Endothelial cell of umbilical vein (primary cell): ENCODE data around the gene PIK3R1. TPM values are rescaled to one million over a fixed set of nuclear protein-coding genes. Genes with fewer than 3 reads are reported as not detected.

Source experiments
- BruUV-seq: library from RNA; stranded (reverse); fragments of 400-500 nt; replicated peaks from 2 replicates; lab custom pipeline; 2021; lab: Mats Ljungman, UMichigan
- CTCF ChIA-PET: fragments of 300-600, 350-600 bp; sonication (Branson Sonifier 250); formaldehyde crosslinking; loops from one replicate; lab custom pipeline; 2021; ENCODE audit warnings: antibody characterized with exemption, inconsistent platforms; lab: Charles Lee
- POLR2A ChIA-PET: fragments of 300-600, 350-600 bp; sonication (Branson Sonifier 250); formaldehyde crosslinking; loops from one replicate; lab custom pipeline; 2021; ENCODE audit warnings: antibody characterized with exemption, inconsistent platforms; lab: Charles Lee
- DNase-seq: peaks from one replicate; pipeline ENCODE4 v3.0.0-alpha.2; 2011; ENCODE audit warnings: low read depth, low spot score
- FAIRE-seq: peaks from 2 replicates; lab custom pipeline; 2011; peaks lifted over from hg19 to GRCh38; lab: Jason Lieb, UNC
- H2AFZ ChIP-seq: 2 replicates; pipeline ENCODE4 v1.6.0; 2012; ENCODE audit warnings: low read depth, low read length, control low read depth, inconsistent platforms
- H3K27ac ChIP-seq: 2 replicates; pipeline ENCODE4 v1.5.1; 2011; ENCODE audit warnings: low read depth, mild to moderate bottlenecking, control low read depth, low read length, moderate library complexity; ENCODE audit not compliant: insufficient read depth
- H3K27me3 ChIP-seq, 2 experiments: 2 replicates each; pipeline versions ENCODE4 v1.6.0 to v1.6.1; 2011; ENCODE audit warnings: low read length in 2 of 2, mixed read lengths in 1 of 2; ENCODE audit not compliant: control insufficient read depth in 2 of 2, insufficient read depth in 2 of 2
- H3K36me3 ChIP-seq, 2 experiments: 2 replicates in 1 of 2; 3 replicates in 1 of 2; pipeline ENCODE4 v1.5.1; 2011; ENCODE audit warnings: low read length in 2 of 2, mild to moderate bottlenecking in 1 of 2, moderate library complexity in 1 of 2; ENCODE audit not compliant: control insufficient read depth in 2 of 2, insufficient read depth in 2 of 2; ENCODE audit errors: extremely low read depth in 1 of 2
- H3K4me1 ChIP-seq: 3 replicates; pipeline ENCODE4 v1.5.1; 2011; ENCODE audit warnings: mild to moderate bottlenecking, low read length; ENCODE audit not compliant: control insufficient read depth, insufficient read depth; ENCODE audit errors: extremely low read depth
- H3K4me2 ChIP-seq: 2 replicates; pipeline ENCODE4 v1.6.1; 2011; ENCODE audit warnings: low read length, control low read depth, mixed read lengths; ENCODE audit not compliant: insufficient read depth
- H3K4me3 ChIP-seq, 3 experiments: fragments of 200-600 bp in 1 of 3; sonication (generic), shearing (Covaris generic) in 1 of 3; replicated peaks in 1 of 3; 2 replicates each; pipeline ENCODE4 v1.5.1; 2011 to 2016; ENCODE audit warnings: control low read depth in 3 of 3, low read length in 3 of 3, mild to moderate bottlenecking in 2 of 3, inconsistent platforms in 1 of 3, low read depth in 1 of 3, moderate library complexity in 1 of 3; ENCODE audit not compliant: insufficient read depth in 1 of 3
- H3K79me2 ChIP-seq: 2 replicates; pipeline ENCODE4 v1.6.0; 2012; ENCODE audit warnings: low read length, inconsistent platforms; ENCODE audit not compliant: control insufficient read depth, insufficient read depth
- H3K9ac ChIP-seq: replicated peaks from 2 replicates; pipeline ENCODE3; 2011; ENCODE audit warnings: low read length, control low read depth; ENCODE audit not compliant: insufficient read depth; ENCODE audit errors: extremely low read depth
- H3K9me1 ChIP-seq: replicated peaks from 3 replicates; pipeline ENCODE4 v1.6.0; 2011; ENCODE audit warnings: mild to moderate bottlenecking, low read length; ENCODE audit not compliant: control insufficient read depth, insufficient read depth; ENCODE audit errors: extremely low read depth
- H3K9me3 ChIP-seq: replicated peaks from 2 replicates; pipeline ENCODE4 v1.5.1; 2012; ENCODE audit warnings: low read length, inconsistent platforms; ENCODE audit not compliant: control insufficient read depth, insufficient read depth
- H4K20me1 ChIP-seq: replicated peaks from 2 replicates; pipeline ENCODE3; 2011; ENCODE audit warnings: mild to moderate bottlenecking, low read length; ENCODE audit not compliant: control insufficient read depth, insufficient read depth; ENCODE audit errors: extremely low read depth
- EZH2 ChIP-seq: IDR thresholded peaks from 2 replicates; pipeline ENCODE4 v1.6.1; 2012; ENCODE audit warnings: borderline replicate concordance, low read depth, mild to moderate bottlenecking, moderate library complexity, low read length, inconsistent platforms; ENCODE audit not compliant: severe bottlenecking
- FOS ChIP-seq: IDR thresholded peaks from 2 replicates; pipeline ENCODE4 v1.6.1; 2011; ENCODE audit warnings: mild to moderate bottlenecking, low read length, moderate library complexity, borderline replicate concordance; ENCODE audit not compliant: insufficient read depth
- GATA2 ChIP-seq: IDR thresholded peaks from 2 replicates; pipeline ENCODE4 v1.7.0; 2011; ENCODE audit warnings: low read depth, mild to moderate bottlenecking, moderate library complexity, mixed read lengths, low read length; ENCODE audit not compliant: insufficient read length, insufficient read depth
- JUN ChIP-seq: IDR thresholded peaks from 2 replicates; pipeline ENCODE4 v1.6.1; 2011; ENCODE audit warnings: borderline replicate concordance, low read depth; ENCODE audit not compliant: insufficient read length, insufficient read depth
- MYC ChIP-seq: IDR thresholded peaks from one replicate; pipeline ENCODE4 v1.6.1; 2011; ENCODE audit warnings: mild to moderate bottlenecking, low read depth, low read length
- POLR2A ChIP-seq: IDR thresholded peaks from 2 replicates; pipeline ENCODE4 v1.6.1; 2012; ENCODE audit warnings: low read depth, mild to moderate bottlenecking, control low read depth, low read length
- POLR2AphosphoS5 ChIP-seq: IDR thresholded peaks from 2 replicates; pipeline ENCODE4 v1.6.1; 2012; ENCODE audit warnings: low read depth, mild to moderate bottlenecking, control low read depth, low read length, moderate library complexity; ENCODE audit not compliant: insufficient read depth
- dilution Hi-C: fragments of 300-500 bp; cut with MboI; formaldehyde crosslinking; loops from one replicate; pipeline ENCODE4 v1.15.0; 2019; ENCODE audit warnings: low sequenced_read_pairs; ENCODE audit not compliant: extremely low pct_ligation_motif_present
- intact Hi-C: fragments of 100-400 bp; cut with micrococcal nuclease; formaldehyde crosslinking; loops from one replicate; pipeline ENCODE4 v1.10.0; 2022
- polyA plus RNA-seq, 4 experiments: library from polyadenylated mRNA; depleted of rRNA in 3 of 4; stranded (reverse) in 3 of 4; unstranded in 1 of 4; fragments of >200 nt; gene quantifications; 2 replicates each; pipeline versions ENCODE4 v1.2.1 to v1.2.3, GENCODE V29; 2011 to 2012; ENCODE audit warnings: missing spikeins in 1 of 4
- total RNA-seq: library from RNA; stranded (reverse); gene quantifications from 2 replicates; pipeline ENCODE4 v1.2.3, GENCODE V29; 2021
- TF ChIP-seq, protein P1 (sequence below): IDR thresholded peaks from 2 replicates; pipeline ENCODE4 v1.6.1; 2011; ENCODE audit not compliant: insufficient read depth, insufficient read length
- TF ChIP-seq, protein P2 (sequence below), 2 donors: IDR thresholded peaks; 1 replicate in 1 of 2; 2 replicates in 1 of 2; pipeline ENCODE4 v1.5.1; 2011; ENCODE audit warnings: low read length in 2 of 2, mild to moderate bottlenecking in 2 of 2, moderate library complexity in 2 of 2, control low read depth in 1 of 2, inconsistent platforms in 1 of 2, low read depth in 1 of 2; ENCODE audit not compliant: insufficient read depth in 1 of 2; ENCODE audit errors: extremely low read depth in 1 of 2

The PIK3R1 gene
- total and polyA plus RNA-seq, 2 donors (not counting 3 experiments of a cell fraction or from before 2014, with no cell fraction given), result 2.8 to 30.0 TPM

DNA sequence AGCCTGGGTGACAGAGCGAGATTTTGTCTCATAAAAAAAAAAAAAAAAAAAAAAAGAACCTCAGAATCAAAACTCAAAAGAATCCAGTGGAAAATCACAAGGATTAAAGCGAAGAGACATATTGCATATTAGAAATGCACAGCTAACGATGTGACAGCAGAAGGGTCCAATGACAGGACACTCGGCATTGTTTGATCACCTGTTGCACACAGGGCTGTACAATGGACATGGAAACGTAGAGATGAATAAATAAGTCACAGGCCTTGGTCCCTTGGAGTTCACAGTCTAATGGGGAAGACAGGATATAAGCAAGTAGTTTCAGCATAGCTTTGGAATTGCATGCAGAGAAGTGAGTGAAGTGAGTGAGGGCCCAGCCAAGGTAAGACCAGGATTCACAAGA lies 25.9 kb upstream of the PIK3R1 start:
- no peak overlapping the region for H3K27ac ChIP-seq
- intact Hi-C loops (no loop called here), dilution Hi-C loops (no loop called here)
- H3K27me3 ChIP-seq, result no peaks in the 10 kb centered on the region
- no peak overlapping the region for H3K9ac ChIP-seq
- no TSS peak for BruUV-seq
- POLR2A ChIA-PET, result no interaction called here
- no peaks in the 10 kb centered on the region for H3K79me2 ChIP-seq
- CTCF ChIA-PET, result interaction anchor here (0.7 to 1.2 kb wide), 3 partner anchors 20 to 417 kb away, joined by 3 read pairs; no protein-coding TSS in a partner anchor
- no peaks in the 10 kb centered on the region for H3K9me3 ChIP-seq
- H3K4me2 ChIP-seq, result no peak overlapping the region
- no peak overlapping the region for H3K4me3 ChIP-seq
- peaks cover 25% of the 10 kb centered on the region for H3K4me1 ChIP-seq
- H2AFZ ChIP-seq, result no peak overlapping the region
- TF ChIP-seq JUN (no peak), MYC (no peak), EZH2 (no peak), GATA2 (no peak), POLR2A (no peak), FOS (no peak), POLR2AphosphoS5 (no peak)
- TF ChIP-seq, protein P1, sequence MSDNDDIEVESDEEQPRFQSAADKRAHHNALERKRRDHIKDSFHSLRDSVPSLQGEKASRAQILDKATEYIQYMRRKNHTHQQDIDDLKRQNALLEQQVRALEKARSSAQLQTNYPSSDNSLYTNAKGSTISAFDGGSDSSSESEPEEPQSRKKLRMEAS, result no peak
- TF ChIP-seq, protein P2, sequence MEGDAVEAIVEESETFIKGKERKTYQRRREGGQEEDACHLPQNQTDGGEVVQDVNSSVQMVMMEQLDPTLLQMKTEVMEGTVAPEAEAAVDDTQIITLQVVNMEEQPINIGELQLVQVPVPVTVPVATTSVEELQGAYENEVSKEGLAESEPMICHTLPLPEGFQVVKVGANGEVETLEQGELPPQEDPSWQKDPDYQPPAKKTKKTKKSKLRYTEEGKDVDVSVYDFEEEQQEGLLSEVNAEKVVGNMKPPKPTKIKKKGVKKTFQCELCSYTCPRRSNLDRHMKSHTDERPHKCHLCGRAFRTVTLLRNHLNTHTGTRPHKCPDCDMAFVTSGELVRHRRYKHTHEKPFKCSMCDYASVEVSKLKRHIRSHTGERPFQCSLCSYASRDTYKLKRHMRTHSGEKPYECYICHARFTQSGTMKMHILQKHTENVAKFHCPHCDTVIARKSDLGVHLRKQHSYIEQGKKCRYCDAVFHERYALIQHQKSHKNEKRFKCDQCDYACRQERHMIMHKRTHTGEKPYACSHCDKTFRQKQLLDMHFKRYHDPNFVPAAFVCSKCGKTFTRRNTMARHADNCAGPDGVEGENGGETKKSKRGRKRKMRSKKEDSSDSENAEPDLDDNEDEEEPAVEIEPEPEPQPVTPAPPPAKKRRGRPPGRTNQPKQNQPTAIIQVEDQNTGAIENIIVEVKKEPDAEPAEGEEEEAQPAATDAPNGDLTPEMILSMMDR (IDR thresholded peaks at IDR 0.05; ENCODE audit: extremely low read depth in 1 of 2, insufficient read depth in 1 of 2, low read depth in 1 of 2, low read length in 2 of 2), result no peak
- no peak for DNase-seq
- no peak for FAIRE-seq
- H4K20me1 ChIP-seq, result no peaks in the 10 kb centered on the region
- no peaks in the 10 kb centered on the region for H3K9me1 ChIP-seq
- H3K36me3 ChIP-seq, result no peaks in the 10 kb centered on the region
